Inflammatory macrophage treated with lipopolysaccharide for 4 hours (primary cell): Measurements from ENCODE around the gene GEMIN8.

Experiments
- DNase-seq: peaks from one replicate; pipeline ENCODE4 v3.0.0-alpha.2; 2020

GEMIN8 gene

DNA sequence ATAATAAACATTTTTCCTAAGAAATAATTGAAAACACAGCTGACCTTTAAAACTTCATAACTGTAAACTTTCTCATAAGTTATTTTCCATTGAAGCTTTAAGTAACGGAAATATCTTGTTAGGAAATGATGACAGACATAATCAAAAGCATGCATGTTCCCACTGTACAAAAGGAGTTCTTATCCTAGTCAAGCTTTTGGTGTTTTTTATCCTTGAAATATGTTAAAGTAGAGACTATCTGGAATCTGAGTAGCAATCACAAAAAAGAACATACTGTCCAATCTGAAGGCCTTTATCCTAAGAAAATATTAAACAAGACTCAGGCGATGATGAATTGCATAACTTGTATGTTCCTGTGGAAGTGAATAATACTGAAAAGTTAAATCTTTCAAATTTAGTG lies 14.4 kb downstream of the GEMIN8 start:
- no peak for DNase-seq

- DNase-seq: no peak
Measured at GRCh38 chrX:14014526-14014925, 15.2 kb downstream of the GEMIN8 start.

- no peak for DNase-seq
Measured at GRCh38 chrX:14013054-14013453, 16.6 kb downstream of the GEMIN8 start.

DNA sequence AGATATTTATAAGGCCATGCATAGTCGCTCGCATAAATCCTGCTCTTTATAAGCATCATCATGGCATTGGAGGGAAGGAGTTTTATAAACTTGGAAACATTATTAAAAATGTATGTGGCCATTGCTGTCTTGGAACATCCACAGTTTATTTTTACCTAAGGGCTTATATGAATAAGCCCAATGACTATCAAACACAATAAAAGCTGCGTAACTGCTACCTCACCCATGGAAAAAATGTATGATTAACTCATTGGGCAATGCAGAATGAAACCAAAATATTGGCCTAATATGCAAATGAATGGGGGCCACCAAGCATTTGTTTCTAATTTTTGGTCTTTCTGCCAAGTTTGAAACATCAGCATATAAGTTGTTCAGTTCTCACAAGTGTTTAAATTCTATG lies 19.1 kb downstream of the GEMIN8 start:
- DNase-seq: no peak

GRCh38 chrX:14006540-14006939 lies 23.2 kb downstream of the GEMIN8 start:
- DNase-seq: no peak

GRCh38 chrX:14003876-14004425 lies 25.7 kb downstream of the GEMIN8 start:
- no peak for DNase-seq

DNA sequence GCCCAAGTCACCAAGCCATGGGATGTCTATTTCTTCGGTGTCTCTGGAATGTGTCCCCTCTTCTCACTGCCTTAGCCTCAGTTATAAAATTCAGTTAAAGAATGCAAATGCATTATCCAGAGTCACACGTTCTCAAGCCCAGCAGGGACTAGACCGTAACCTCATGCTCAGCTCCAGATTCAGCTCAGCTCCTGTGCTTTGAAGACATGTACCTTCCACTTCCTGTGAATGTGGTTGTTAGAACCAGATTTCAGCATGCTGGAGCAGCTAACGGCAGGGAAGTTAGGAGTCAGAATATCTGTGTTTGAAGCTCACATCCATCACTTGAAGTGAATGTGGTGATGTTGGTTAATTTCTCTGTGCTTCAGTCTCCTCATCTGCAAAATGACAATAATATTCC lies 26.7 kb downstream of the GEMIN8 start:
- DNase-seq: no peak

- DNase-seq: no peak
Measured at GRCh38 chrX:13996650-13997049, 33.0 kb downstream of the GEMIN8 start.

GRCh38 chrX:13994536-13995080 lies 35.1 kb downstream of the GEMIN8 start:
- DNase-seq: no peak

GRCh38 chrX:13994104-13994503 lies 35.6 kb downstream of the GEMIN8 start:
- DNase-seq: no peak

DNA sequence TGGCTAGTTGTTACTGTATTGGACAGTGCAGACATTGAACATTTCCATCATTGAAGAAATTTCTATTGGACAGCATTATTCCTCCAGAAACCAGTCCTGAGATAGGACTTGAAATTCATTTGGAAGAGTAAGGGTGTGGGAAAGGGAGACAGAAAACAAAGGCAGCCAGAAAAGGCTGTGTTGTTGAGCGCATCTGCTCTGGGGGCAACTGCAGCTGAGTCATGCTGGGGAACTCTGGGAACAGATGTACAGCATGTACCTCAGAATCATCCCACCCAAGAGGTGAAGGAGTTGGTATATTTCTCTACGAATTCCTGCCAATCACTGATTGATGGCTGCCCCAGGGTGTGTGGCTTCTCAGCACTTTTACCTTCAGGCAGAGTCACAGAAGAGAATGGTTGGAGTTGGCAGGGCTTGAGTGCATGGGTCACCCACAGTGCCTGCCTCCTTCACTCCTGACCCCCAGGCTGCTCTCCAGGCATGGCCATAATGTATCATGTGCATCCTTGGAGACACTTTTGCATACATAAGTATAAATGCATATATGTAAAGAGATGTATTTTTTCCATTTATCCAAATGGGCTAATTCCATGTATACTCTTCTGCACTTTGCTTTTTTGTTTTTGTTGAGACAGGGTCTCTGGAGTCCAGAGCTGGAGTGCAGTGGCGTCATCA lies 39.4 kb downstream of the GEMIN8 start:
- DNase-seq: no peak

GRCh38 chrX:13985697-13986435 lies 43.8 kb downstream of the GEMIN8 start:
- DNase-seq: no peak

- DNase-seq: peak; percentile 34
Measured at GRCh38 chrX:13983734-13984133, 46.0 kb downstream of the GEMIN8 start.

DNA sequence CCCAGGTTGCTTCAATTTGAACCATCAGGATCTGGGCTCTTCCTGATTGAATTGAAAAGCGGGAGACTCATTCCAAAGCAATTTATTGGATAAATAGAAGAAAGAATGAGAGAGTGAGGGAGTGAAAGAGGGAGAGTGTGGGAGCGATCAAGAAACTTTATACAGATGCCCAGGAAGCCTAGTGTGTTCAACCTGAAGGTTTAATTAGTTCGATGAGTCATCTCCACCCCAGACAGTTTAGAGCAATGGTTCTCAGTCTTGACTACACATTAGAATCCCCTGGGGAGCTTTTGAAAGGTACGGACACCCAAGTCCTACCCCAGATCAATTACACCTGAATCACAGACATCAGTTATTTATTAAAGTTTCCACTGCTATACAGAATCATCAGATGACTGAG lies 61.5 kb downstream of the GEMIN8 start:
- no peak for DNase-seq

DNA sequence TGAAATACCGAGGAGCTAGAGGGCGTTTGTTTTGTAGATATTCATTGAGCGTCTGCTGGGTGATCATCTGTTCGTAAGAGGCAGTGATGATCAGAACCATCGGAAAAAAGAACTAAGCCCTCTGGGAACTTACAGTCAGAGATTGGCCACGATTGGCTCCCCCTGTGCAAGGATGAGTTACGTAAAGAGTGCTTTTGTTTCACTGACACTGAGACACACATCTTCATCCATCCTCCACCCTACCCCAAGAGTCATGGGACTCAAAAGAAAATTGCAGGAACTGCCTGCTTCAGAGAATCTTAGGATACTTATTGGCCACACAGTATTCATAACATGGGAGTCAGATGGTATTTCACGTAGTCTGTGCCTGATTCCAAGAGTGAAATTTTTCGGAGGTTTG lies 62.1 kb downstream of the GEMIN8 start:
- no peak for DNase-seq

- DNase-seq: no peak
Measured at GRCh38 chrX:13966793-13967125, 62.9 kb downstream of the GEMIN8 start.

DNA sequence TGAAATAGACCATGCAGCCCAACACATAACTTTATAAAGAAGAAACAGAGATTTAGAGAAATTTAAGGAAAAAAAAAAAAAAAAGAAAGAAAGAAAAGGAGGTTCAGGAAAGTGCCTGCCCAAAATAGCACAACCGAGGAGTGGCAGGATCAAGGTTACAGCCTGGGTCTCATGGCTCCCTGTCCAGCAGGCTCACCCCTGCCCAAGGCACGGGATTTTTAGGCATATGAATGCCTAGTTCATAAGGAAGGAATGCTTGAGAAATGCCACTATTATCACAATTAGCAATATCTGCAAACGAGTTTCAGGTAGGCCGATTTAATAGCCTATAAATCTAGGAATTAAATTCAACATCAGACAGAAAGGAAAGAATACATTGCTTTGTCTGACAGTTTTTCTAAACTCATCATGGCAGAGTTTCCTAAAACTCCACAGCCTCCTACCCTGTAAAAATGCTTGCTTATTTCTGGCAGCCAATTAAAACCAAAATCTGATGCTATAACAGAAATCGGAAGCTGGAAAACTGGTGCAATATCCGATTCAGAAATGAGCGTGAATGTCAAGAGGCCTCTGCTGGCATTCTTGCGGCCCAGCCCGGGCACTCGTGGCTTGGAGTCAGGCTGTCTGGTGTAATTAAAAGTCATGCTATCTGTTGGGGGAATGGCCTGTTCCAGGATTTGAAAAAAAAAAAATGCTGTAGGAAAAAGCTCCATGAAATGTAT lies 63.5 kb downstream of the GEMIN8 start:
- DNase-seq: no peak

- DNase-seq: no peak
Measured at GRCh38 chrX:13965531-13965930, 64.2 kb downstream of the GEMIN8 start.

DNA sequence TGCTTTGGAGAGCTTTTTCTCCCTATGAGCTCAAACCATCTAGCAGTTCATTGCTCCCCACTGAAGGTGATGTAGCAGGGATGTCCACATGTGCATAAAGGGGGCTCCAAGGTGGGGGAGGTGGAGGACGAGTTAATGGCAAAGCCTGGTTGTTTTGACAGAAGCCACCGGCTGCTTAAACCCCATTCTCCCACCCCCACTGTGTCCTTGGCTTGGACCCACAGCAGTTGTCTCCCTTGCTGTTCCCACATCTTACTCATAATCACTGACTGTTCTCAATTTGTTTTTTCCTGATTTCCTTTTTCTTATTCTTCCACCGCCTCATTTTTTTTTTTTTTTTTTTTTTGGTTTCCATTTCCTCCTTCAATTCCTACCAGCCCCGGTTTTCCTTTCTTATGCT lies 72.7 kb downstream of the GEMIN8 start:
- DNase-seq: no peak
